HUES6 (cell line): ENCODE results near the gene UACA.
A peak's percentile ranks its signal among the peaks of the same experiment; 100 is the strongest.

Experiments used
- H3K27ac ChIP-seq: 2 replicates; pipeline ENCODE4 v1.7.0; 2013; ENCODE audit warnings: low read depth, mild to moderate bottlenecking, low read length, inconsistent platforms
- H3K27me3 ChIP-seq: 2 replicates; pipeline ENCODE4 v1.6.1; 2013; ENCODE audit warnings: low read length; ENCODE audit not compliant: control insufficient read depth, insufficient read depth
- H3K36me3 ChIP-seq: 2 replicates; pipeline ENCODE4 v1.6.1; 2013; ENCODE audit warnings: low read length; ENCODE audit not compliant: control insufficient read depth, insufficient read depth
- H3K4me1 ChIP-seq: 2 replicates; pipeline ENCODE4 v1.6.1; 2013; ENCODE audit warnings: low read length; ENCODE audit not compliant: control insufficient read depth, insufficient read depth
- H3K4me3 ChIP-seq: 2 replicates; pipeline ENCODE4 v1.5.1; 2013; ENCODE audit warnings: low read depth, low read length
- H3K9ac ChIP-seq: one replicate; pipeline ENCODE4 v1.6.1; 2013; ENCODE audit warnings: mild to moderate bottlenecking, low read length
- H3K9me3 ChIP-seq: 2 replicates; pipeline ENCODE4 v1.6.1; 2013; ENCODE audit warnings: low read depth, low read length; ENCODE audit not compliant: control insufficient read depth, insufficient read depth

The UACA gene

GRCh38 chr15:70762469-70763119, 764 bp downstream of the UACA start:
- Histone ChIP-seq H3K4me1 (peaks cover 28% of the 10 kb centered on the region), H3K9ac (peak overlapping the region; percentile 73), H3K9me3 (no peaks in the 10 kb centered on the region), H3K4me3 (peak overlapping the region; percentile 90), H3K27me3 (peaks cover 4% of the 10 kb centered on the region; the same call in 1 of the 2 replicates), H3K36me3 (no peaks in the 10 kb centered on the region), H3K27ac (peak overlapping the region; percentile 43; the same call in 1 of the 2 replicates)

GRCh38 chr15:70761931-70762468, 1.4 kb downstream of the UACA start:
- Histone ChIP-seq H3K36me3 (no peaks in the 10 kb centered on the region), H3K4me3 (peak overlapping the region; percentile 90), H3K9ac (no peak overlapping the region), H3K4me1 (peaks cover 28% of the 10 kb centered on the region), H3K9me3 (no peaks in the 10 kb centered on the region), H3K27ac (no peak overlapping the region), H3K27me3 (peaks cover 4% of the 10 kb centered on the region; the same call in 1 of the 2 replicates)

- Histone ChIP-seq H3K4me3 (no peak overlapping the region), H3K36me3 (no peaks in the 10 kb centered on the region), H3K9me3 (no peaks in the 10 kb centered on the region), H3K27ac (no peak overlapping the region), H3K27me3 (peaks cover 4% of the 10 kb centered on the region; the same call in 1 of the 2 replicates), H3K4me1 (peaks cover 28% of the 10 kb centered on the region), H3K9ac (no peak overlapping the region)
Measured at GRCh38 chr15:70761046-70761445, 2.3 kb downstream of the UACA start.

GRCh38 chr15:70758790-70759462, 4.4 kb downstream of the UACA start:
- no peak overlapping the region for H3K27ac ChIP-seq
- peaks cover 4% of the 10 kb centered on the region; the same call in 1 of the 2 replicates for H3K27me3 ChIP-seq
- no peaks in the 10 kb centered on the region for H3K9me3 ChIP-seq
- H3K4me1 ChIP-seq = peaks cover 20% of the 10 kb centered on the region
- no peaks in the 10 kb centered on the region for H3K36me3 ChIP-seq
- H3K4me3 ChIP-seq = no peak overlapping the region
- no peak overlapping the region for H3K9ac ChIP-seq

GRCh38 chr15:70757627-70758026, 5.7 kb downstream of the UACA start:
- Histone ChIP-seq H3K4me3 (no peak overlapping the region), H3K27me3 (peaks cover 4% of the 10 kb centered on the region; the same call in 1 of the 2 replicates), H3K27ac (no peak overlapping the region)

GRCh38 chr15:70754862-70755261, 8.5 kb downstream of the UACA start:
- Histone ChIP-seq H3K4me3 (no peak overlapping the region), H3K4me1 (peaks cover 15% of the 10 kb centered on the region), H3K9me3 (no peaks in the 10 kb centered on the region), H3K27ac (no peak overlapping the region), H3K9ac (no peak overlapping the region), H3K36me3 (no peaks in the 10 kb centered on the region), H3K27me3 (no peaks in the 10 kb centered on the region)

More at GRCh38 chr15:70757627-70758026, 5.7 kb downstream of the UACA start:
- H3K9me3 ChIP-seq = no peaks in the 10 kb centered on the region
- H3K4me1 ChIP-seq = peaks cover 20% of the 10 kb centered on the region
- no peaks in the 10 kb centered on the region for H3K36me3 ChIP-seq
- no peak overlapping the region for H3K9ac ChIP-seq

- peaks cover 6% of the 10 kb centered on the region; the same call in 1 of the 2 replicates for H3K4me1 ChIP-seq
- H3K27me3 ChIP-seq = no peaks in the 10 kb centered on the region
- H3K9ac ChIP-seq = no peak overlapping the region
- H3K36me3 ChIP-seq = no peaks in the 10 kb centered on the region
- H3K9me3 ChIP-seq = no peaks in the 10 kb centered on the region
- H3K27ac ChIP-seq = no peak overlapping the region
- H3K4me3 ChIP-seq = no peak overlapping the region
Measured at GRCh38 chr15:70753101-70753829, 10.1 kb downstream of the UACA start.

- Histone ChIP-seq H3K36me3 (no peaks in the 10 kb centered on the region), H3K4me1 (0 out of 2 replicates have a peak, but pooled peaks cover 2% of the 10 kb centered on the region), H3K9ac (no peak overlapping the region), H3K9me3 (no peaks in the 10 kb centered on the region), H3K27ac (no peak overlapping the region), H3K4me3 (no peak overlapping the region), H3K27me3 (no peaks in the 10 kb centered on the region)
Measured at GRCh38 chr15:70752193-70752635, 11.1 kb downstream of the UACA start.

- Histone ChIP-seq H3K36me3 (no peaks in the 10 kb centered on the region), H3K9me3 (no peaks in the 10 kb centered on the region), H3K4me3 (no peak overlapping the region), H3K27me3 (no peaks in the 10 kb centered on the region), H3K27ac (no peak overlapping the region), H3K9ac (no peak overlapping the region), H3K4me1 (0 out of 2 replicates have a peak, but pooled peaks cover 2% of the 10 kb centered on the region)
Measured at GRCh38 chr15:70750203-70750869, 13.0 kb downstream of the UACA start.

GRCh38 chr15:70748281-70748747, 15.0 kb downstream of the UACA start:
- Histone ChIP-seq H3K9me3 (no peaks in the 10 kb centered on the region), H3K27ac (no peak overlapping the region), H3K9ac (no peak overlapping the region), H3K36me3 (no peaks in the 10 kb centered on the region), H3K27me3 (no peaks in the 10 kb centered on the region), H3K4me3 (no peak overlapping the region), H3K4me1 (0 out of 2 replicates have a peak, but pooled peaks cover 2% of the 10 kb centered on the region)
